Hepatocyte (in vitro differentiated cells): ENCODE results near the gene ZBED1.
"Not testable (repeated sequence)": the region's sequence is repeated elsewhere in the genome, so short reads cannot be mapped to it uniquely, and the experiment has no call there.

Experiments
- CTCF ChIP-seq: fragments of 200-600 bp; sonication (generic); IDR thresholded peaks from 2 replicates; pipeline ENCODE4 v1.5.1; 2016; ENCODE audit warnings: antibody characterized with exemption, mild to moderate bottlenecking; ENCODE audit not compliant: poor library complexity
- EZH2 ChIP-seq: fragments of 200-600 bp; sonication (generic); IDR thresholded peaks from 2 replicates; pipeline ENCODE4 v1.6.1; 2016; ENCODE audit warnings: antibody characterized with exemption, mild to moderate bottlenecking, borderline replicate concordance
- EZH2phosphoT487 ChIP-seq: fragments of 200-600 bp; sonication (generic); IDR thresholded peaks from one replicate; pipeline ENCODE4 v1.6.1; 2018; ENCODE audit warnings: antibody characterized with exemption, mild to moderate bottlenecking, low read depth, moderate library complexity; ENCODE audit not compliant: unreplicated experiment, severe bottlenecking

GRCh38 chrX:2460821-2461710 lies 39.7 kb downstream of the ZBED1 start:
- TF ChIP-seq CTCF, EZH2phosphoT487, EZH2: not testable (repeated sequence)
